Neural cell (in vitro differentiated cells): ENCODE measurements around the gene TLX1.

Experiments used
- EP300 ChIP-seq: fragments of 450-650 bp; conservative IDR thresholded peaks from 2 replicates; pipeline ENCODE4 v1.6.1; 2014; ENCODE audit warnings: antibody characterized with exemption, mild to moderate bottlenecking, moderate library complexity; ENCODE audit not compliant: poor library complexity, severe bottlenecking
- EZH2 ChIP-seq: fragments of 200-600, 300-800 bp; shearing (Covaris generic), sonication (generic); IDR thresholded peaks from 2 replicates; pipeline ENCODE4 v1.6.1; 2014; ENCODE audit warnings: antibody characterized with exemption, low read length, borderline replicate concordance, mild to moderate bottlenecking; ENCODE audit not compliant: insufficient read depth, poor library complexity, severe bottlenecking
- MXI1 ChIP-seq: fragments of 450-650 bp; conservative IDR thresholded peaks from 2 replicates; pipeline ENCODE4 v1.6.1; 2014; ENCODE audit warnings: antibody characterized with exemption, mild to moderate bottlenecking; ENCODE audit not compliant: poor library complexity, severe bottlenecking
- POLR2AphosphoS5 ChIP-seq: IDR thresholded peaks from 2 replicates; pipeline ENCODE4 v1.6.1; 2012
- RAD21 ChIP-seq: fragments of 450-650 bp; conservative IDR thresholded peaks from 2 replicates; pipeline ENCODE4 v1.6.1; 2014; ENCODE audit warnings: antibody characterized with exemption, mild to moderate bottlenecking, moderate library complexity
- SMC3 ChIP-seq: fragments of 450-650 bp; conservative IDR thresholded peaks from 2 replicates; pipeline ENCODE4 v1.6.1; 2014; ENCODE audit warnings: antibody characterized with exemption, mild to moderate bottlenecking, moderate library complexity; ENCODE audit not compliant: poor library complexity
- TF ChIP-seq, protein P1 (sequence below): fragments of 450-650 bp; IDR thresholded peaks from 2 replicates; pipeline ENCODE4 v1.5.1; 2014; ENCODE audit warnings: antibody characterized with exemption, mild to moderate bottlenecking, moderate library complexity; ENCODE audit not compliant: poor library complexity, severe bottlenecking

DNA sequence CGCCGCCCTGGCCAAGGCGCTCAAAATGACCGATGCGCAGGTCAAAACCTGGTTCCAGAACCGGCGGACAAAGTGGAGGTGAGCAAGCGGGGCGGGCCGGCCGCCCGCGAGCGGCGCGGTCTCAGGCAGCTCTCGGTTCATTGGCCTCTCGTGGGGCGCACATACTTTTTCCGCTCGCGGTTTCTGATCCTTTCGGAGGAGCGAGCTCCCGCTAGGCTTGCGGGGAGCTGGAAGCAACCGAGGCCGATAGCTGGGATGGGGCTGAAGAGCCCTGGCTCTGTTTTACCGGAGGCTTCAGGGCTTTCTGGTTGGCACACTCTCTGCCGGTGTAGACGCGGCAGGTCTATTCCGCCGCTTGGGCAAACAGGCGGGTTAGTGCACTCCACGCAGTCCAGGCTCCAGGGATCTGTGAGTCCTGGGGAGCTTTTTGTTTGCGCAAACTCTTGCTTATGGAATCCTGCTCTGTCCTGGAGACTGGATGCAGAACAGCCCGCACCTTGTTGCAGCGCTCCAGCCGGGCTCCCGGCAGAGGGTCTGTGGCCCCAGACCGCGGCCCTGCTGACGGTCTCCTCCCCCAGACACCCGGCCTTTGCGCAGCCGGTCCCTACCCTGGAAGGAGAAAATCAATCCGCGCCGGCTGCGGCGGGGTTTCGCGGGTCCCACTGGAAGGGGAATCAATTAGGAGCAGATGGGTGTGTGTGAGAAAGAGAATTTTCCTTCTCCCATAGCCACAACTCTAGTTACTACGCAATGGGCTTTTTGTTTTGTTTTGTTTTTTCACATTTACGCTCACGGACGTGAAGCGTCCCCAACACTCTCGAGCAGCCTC is 3.4 kb downstream of the TLX1 start:
- no peak for TF ChIP-seq POLR2AphosphoS5
- TF ChIP-seq, protein P1, sequence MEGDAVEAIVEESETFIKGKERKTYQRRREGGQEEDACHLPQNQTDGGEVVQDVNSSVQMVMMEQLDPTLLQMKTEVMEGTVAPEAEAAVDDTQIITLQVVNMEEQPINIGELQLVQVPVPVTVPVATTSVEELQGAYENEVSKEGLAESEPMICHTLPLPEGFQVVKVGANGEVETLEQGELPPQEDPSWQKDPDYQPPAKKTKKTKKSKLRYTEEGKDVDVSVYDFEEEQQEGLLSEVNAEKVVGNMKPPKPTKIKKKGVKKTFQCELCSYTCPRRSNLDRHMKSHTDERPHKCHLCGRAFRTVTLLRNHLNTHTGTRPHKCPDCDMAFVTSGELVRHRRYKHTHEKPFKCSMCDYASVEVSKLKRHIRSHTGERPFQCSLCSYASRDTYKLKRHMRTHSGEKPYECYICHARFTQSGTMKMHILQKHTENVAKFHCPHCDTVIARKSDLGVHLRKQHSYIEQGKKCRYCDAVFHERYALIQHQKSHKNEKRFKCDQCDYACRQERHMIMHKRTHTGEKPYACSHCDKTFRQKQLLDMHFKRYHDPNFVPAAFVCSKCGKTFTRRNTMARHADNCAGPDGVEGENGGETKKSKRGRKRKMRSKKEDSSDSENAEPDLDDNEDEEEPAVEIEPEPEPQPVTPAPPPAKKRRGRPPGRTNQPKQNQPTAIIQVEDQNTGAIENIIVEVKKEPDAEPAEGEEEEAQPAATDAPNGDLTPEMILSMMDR = no peak
- TF ChIP-seq EP300 = no peak
- TF ChIP-seq SMC3 = no peak
- no peak for TF ChIP-seq MXI1
- no peak for TF ChIP-seq EZH2
- TF ChIP-seq RAD21 = no peak
